ENCODE data around the gene SLC9A4.
"Not testable (repeated sequence)": the region's sequence is repeated elsewhere in the genome, so short reads cannot be mapped to it uniquely, and the experiment has no call there.

SLC9A4 gene

GRCh38 chr2:102527086-102527485, 54.1 kb downstream of the SLC9A4 start:
- DNase-seq (ENCODE audit: insufficient read length, low spot score) (no peak), FAIRE-seq (no peak)

DNA sequence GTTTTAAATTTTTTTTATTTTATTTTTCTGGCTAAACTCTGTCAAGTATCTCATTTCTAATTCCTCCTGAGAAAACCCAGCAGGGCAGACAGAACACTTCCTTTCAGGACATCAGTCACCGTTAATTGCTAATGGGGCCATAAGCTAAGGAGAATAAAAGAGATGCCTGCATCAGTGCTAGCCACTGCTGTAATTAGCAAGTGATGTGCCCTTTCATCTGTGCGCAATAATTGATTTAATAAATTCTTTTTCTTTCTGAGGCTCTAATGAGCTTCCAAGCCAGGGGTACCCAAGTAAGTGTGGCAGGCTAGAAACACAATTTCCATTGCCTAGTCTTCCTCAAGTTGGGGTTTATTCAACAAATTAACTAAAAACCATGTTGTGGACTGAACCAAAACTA, 65.5 kb downstream of the SLC9A4 start:
- FAIRE-seq, result no peak
- DNase-seq (ENCODE audit: insufficient read length, low spot score), result no peak

DNA sequence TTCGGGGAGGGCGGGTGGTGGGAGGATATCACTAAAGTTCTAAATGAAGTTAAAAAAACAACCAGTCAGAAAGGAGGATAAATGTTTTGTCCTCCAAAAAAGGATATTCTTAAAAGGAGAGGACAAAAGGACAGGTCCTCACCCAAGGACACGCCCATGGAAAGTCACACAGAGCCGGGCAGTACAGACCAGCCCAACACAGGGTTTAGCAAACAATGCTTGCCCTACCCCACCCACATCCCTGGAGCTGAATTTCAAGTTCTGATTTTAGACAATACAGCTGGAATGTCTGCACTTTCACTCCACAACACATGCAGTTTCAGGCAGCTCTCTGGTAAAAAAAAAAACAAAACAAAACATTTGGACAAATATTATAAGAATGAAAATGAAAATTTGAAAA, 67.9 kb downstream of the SLC9A4 start:
- FAIRE-seq (no peak), DNase-seq (ENCODE audit: insufficient read length, low spot score) (no peak)

DNA sequence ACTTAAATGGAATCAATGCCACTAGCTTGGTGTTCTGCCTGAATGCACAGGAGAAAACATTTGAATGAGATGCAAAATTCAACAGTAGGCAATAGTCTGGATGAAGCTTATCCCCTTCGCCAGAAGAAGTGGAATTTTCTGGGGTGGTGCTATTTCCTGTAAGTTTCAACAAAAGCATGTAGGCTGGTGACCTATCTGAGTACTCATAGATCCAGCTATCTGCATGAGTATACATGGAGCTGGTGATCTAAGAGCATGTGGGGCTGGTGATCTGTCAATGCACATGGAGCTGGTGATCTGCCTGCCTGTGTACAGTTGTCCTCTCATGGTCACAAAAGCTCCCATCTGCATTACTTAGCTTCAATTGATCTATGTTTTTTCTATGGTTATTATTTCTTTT, 71.2 kb downstream of the SLC9A4 start:
- DNase-seq (ENCODE audit: insufficient read length, low spot score) (no peak), FAIRE-seq (no peak)

DNA sequence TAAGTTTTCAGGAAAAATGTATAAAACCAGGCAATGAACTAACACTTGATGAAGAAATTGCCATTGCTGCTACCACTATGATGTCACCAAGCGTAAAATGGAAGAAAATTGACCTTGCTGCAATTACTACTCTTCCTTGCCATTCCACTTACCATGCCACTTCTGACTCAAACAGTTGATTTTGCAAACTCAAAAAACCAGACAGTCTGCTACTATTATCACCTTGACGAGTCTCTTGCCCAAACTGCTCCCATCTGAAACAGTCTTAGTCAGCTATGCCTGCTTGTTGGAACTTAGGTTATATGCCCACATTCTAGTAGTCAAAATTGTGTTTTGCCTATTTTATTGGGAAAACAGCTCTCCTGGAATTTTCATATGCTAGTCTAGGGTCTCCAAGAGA, 74.4 kb downstream of the SLC9A4 start:
- no peak for FAIRE-seq

GRCh38 chr2:102549027-102549426, 76.0 kb downstream of the SLC9A4 start:
- no peak for FAIRE-seq

More for the DNA sequence above, 74.4 kb downstream of the SLC9A4 start:
- DNase-seq (ENCODE audit: insufficient read length, low spot score), result no peak

DNA sequence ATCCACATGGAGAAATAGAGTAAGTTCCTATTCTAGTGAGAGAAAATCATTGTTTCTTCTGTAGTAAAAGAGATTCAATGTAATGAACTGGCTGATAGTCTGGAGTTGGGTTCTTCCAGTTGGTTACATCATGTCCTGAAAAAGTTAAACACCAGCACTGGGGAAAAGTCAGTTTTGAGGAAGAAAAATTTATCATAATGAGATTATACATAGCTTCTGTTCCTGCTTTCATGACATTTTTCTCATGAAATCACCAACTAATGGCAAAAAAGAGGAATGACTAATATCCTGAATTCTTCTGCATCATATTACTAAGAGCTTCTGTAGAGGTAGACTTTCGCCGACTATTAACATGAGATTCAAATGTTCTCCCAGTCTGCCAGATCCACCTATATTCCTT, 77.1 kb downstream of the SLC9A4 start:
- DNase-seq (ENCODE audit: insufficient read length, low spot score) (no peak), FAIRE-seq (no peak)

More at GRCh38 chr2:102549027-102549426, 76.0 kb downstream of the SLC9A4 start:
- no peak for DNase-seq (ENCODE audit: insufficient read length, low spot score)

- DNase-seq (ENCODE audit: insufficient read length, low spot score), result no peak
- FAIRE-seq, result no peak
Measured at GRCh38 chr2:102551329-102552096, 78.5 kb downstream of the SLC9A4 start.

GRCh38 chr2:102553601-102554000, 80.6 kb downstream of the SLC9A4 start:
- no peak for DNase-seq (ENCODE audit: insufficient read length, low spot score)
- FAIRE-seq, result no peak

DNA sequence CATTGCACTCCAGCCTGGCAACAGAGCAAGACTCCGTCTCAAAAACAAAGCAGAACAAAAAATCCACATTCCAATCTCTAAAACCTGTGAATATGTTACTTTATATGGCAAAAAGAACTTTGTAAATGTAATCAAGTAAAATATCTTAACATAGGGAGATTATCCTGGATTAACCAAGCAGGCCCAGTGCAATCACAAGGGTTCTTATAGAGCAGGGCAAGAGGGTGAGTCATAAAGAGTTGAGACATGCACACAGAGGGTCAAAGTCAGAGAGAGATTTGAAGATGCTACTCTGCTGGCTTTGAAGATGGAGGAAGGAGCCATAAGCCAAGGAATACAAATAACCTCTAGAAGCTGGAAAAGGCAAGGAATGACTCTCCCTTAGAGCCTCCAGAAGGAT, 85.4 kb downstream of the SLC9A4 start:
- FAIRE-seq (no peak), DNase-seq (ENCODE audit: insufficient read length, low spot score) (no peak)

DNA sequence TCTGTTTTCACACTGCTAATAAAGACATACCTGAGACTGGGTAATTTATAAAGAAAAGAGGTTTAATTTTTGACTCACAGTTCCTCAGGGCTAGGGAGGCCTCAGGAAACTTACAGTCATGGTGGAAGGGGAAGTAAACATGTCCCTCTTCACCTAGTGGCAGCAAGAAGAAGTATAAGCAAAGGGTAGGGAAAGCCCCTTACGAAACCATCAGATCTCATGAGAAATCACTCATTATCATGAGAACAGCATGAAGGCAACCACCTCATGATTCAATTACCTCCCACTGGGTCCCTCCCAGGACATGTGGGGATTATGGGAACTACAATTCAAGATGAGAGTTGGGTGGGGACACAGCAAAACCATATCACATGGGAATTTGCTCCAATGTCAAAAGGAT, 89.5 kb downstream of the SLC9A4 start:
- FAIRE-seq; DNase-seq (ENCODE audit: insufficient read length, low spot score): not testable (repeated sequence)

- no peak for FAIRE-seq
Measured at GRCh38 chr2:102575888-102576287, 102.9 kb downstream of the SLC9A4 start.

DNA sequence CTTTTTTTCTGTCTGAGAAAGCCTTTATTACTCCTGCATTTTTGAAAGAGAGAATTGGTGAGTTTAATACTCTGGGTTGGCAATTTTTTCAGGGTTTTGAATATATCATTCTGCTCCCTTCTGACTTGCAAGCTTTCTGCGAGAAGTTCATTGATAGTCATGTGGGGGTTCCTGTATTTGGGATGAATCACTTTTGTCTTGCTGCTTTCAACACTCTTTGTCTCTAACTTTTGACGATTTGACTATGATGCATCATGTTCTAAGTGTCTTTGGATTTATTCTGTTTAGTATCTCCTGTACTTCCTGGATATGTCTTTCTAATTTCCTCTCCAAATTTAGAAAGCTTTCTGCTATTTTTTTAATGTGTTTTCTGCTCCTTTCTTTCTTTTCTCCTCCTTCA, 105.3 kb downstream of the SLC9A4 start:
- FAIRE-seq, result no peak

More at GRCh38 chr2:102575888-102576287, 102.9 kb downstream of the SLC9A4 start:
- no peak for DNase-seq (ENCODE audit: insufficient read length, low spot score)

GRCh38 chr2:102581911-102582310, 108.9 kb downstream of the SLC9A4 start:
- no peak for FAIRE-seq

More for the DNA sequence above, 105.3 kb downstream of the SLC9A4 start:
- no peak for DNase-seq (ENCODE audit: insufficient read length, low spot score)

DNA sequence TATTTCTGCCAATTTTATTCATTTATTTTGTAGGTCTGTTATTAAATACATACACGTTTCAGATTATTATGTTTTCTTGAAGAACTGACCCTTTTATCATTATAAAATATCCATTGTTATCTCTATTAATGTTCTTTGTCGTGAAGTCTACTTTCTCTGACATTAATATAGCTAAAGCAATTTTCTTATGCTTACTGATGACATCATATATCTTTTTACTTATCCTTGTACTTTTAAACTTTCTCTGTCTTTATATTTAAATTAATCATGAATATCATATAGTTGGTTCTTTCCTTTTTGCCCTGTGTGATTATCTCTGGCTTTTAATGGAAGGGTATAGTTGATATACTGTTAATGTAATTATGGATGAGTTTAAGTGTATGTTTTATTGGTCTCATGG, 109.8 kb downstream of the SLC9A4 start:
- DNase-seq (ENCODE audit: insufficient read length, low spot score) (no peak), FAIRE-seq (no peak)

More at GRCh38 chr2:102581911-102582310, 108.9 kb downstream of the SLC9A4 start:
- no peak for DNase-seq (ENCODE audit: insufficient read length, low spot score)
